Activated T-cell treated with anti-CD3 and anti-CD28 coated beads, Interleukin-2, amount 50 U/mL, for 24 hours (primary cell): Measurements from ENCODE around the gene SEC61A1.

ENCODE experiments used
- DNase-seq: peaks from one replicate; pipeline ENCODE4 v3.0.0-alpha.2; 2020
- H3K27ac Mint-ChIP-seq: 2 replicates; pipeline ENCODE4 v1.8.0; 2020; ENCODE audit warnings: mild to moderate bottlenecking, mixed read lengths
- H3K27me3 Mint-ChIP-seq: 2 replicates; pipeline ENCODE4 v1.8.0; 2020; ENCODE audit warnings: mixed read lengths
- H3K36me3 Mint-ChIP-seq: 2 replicates; pipeline ENCODE4 v1.8.0; 2020; ENCODE audit warnings: low read depth, mixed read lengths
- H3K4me1 Mint-ChIP-seq: 2 replicates; pipeline ENCODE4 v1.8.0; 2020; ENCODE audit warnings: low read depth, mixed read lengths
- H3K4me3 Mint-ChIP-seq: 2 replicates; pipeline ENCODE4 v1.8.0; 2020; ENCODE audit warnings: mild to moderate bottlenecking, moderate library complexity, mixed read lengths
- H3K9me3 Mint-ChIP-seq: 2 replicates; pipeline ENCODE4 v1.8.0; 2020; ENCODE audit warnings: mixed read lengths

The SEC61A1 gene

DNA sequence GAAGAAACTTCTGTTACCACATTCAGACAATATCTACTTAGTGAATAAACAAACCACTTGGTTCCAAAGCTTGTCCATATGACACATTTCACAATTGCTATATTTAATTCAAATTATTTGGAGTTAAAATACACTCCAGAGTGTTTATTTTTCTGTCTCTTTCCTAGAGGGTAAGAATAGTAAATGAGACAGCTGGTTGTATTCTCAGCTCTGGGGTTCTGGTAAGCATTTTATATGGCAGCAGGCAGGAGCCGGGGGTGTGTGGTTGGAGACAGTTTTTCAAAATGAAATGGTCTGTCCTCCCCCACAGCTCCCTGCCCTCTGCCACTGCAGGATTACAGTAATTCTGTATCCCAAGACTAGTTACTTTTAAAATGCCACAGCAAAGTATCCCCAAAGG lies 10.9 kb upstream of the SEC61A1 start:
- H3K4me3 Mint-ChIP-seq, result no peak overlapping the region
- no peaks in the 10 kb centered on the region for H3K9me3 Mint-ChIP-seq
- H3K27ac Mint-ChIP-seq, result no peak overlapping the region
- H3K36me3 Mint-ChIP-seq, result no peaks in the 10 kb centered on the region
- no peak for DNase-seq
- H3K4me1 Mint-ChIP-seq, result no peaks in the 10 kb centered on the region
- H3K27me3 Mint-ChIP-seq, result peaks cover 10% of the 10 kb centered on the region

- H3K36me3 Mint-ChIP-seq, result peaks cover 38% of the 10 kb centered on the region
- H3K4me3 Mint-ChIP-seq, result peak overlapping the region; percentile 93
- H3K4me1 Mint-ChIP-seq, result peaks cover 36% of the 10 kb centered on the region
- no peaks in the 10 kb centered on the region for H3K9me3 Mint-ChIP-seq
- no peak overlapping the region for H3K27ac Mint-ChIP-seq
- H3K27me3 Mint-ChIP-seq, result no peaks in the 10 kb centered on the region
- DNase-seq, result no peak
These were observed 1.6 kb upstream of the SEC61A1 start for GRCh38 chr3:128050597-128050996.

DNA sequence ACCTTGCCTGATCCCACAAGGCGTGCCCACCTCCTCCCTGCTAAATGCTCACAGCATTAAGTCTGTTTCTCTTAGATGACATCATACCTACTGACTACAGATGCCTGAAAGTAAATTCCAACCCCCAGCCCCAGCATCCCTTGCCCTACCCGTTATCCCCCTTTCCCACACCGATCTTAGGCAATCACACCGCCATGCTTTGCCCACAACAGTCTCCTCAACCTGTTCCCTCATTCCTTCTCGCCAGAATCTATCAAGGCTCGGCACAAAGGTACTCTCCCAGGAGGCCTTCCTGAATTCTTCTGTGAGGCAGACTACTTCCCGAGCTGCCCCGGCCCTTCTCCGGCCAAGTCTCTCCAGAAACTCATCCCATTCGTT lies 789 bp upstream of the SEC61A1 start:
- Mint-ChIP-seq H3K4me3 (peak overlapping the region; percentile 93), H3K4me1 (peaks cover 41% of the 10 kb centered on the region), H3K36me3 (peaks cover 46% of the 10 kb centered on the region), H3K27me3 (no peaks in the 10 kb centered on the region), H3K9me3 (no peaks in the 10 kb centered on the region), H3K27ac (peak overlapping the region; percentile 91)
- no peak for DNase-seq

- no peaks in the 10 kb centered on the region for H3K9me3 Mint-ChIP-seq
- H3K27me3 Mint-ChIP-seq, result no peaks in the 10 kb centered on the region
- DNase-seq, result no peak
- H3K27ac Mint-ChIP-seq, result peak overlapping the region; percentile 98
- peaks cover 58% of the 10 kb centered on the region for H3K36me3 Mint-ChIP-seq
- H3K4me3 Mint-ChIP-seq, result peak overlapping the region; percentile 93
- peaks cover 41% of the 10 kb centered on the region for H3K4me1 Mint-ChIP-seq
These were observed 536 bp downstream of the SEC61A1 start for GRCh38 chr3:128052595-128053351.

DNA sequence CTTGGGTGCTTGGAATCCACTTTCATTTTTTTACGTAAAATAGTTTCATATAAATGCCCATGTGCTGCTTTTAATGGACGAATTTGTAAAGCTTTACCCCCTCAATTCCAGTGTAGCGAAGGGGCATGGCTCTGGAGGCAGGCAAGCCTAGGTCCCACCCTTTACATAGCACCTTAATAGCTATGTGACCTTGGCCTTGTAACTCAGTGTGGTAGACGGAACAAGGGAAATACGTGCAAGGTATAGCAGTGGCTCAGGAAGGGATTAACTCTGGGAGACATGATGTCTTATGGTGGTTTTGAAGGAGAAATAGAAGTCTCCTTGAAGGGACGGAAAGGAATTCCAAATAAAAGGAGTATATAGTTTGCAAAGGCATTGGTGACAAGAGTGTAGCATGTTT lies 1.4 kb downstream of the SEC61A1 start:
- Mint-ChIP-seq H3K27me3 (no peaks in the 10 kb centered on the region), H3K9me3 (no peaks in the 10 kb centered on the region), H3K36me3 (peaks cover 62% of the 10 kb centered on the region), H3K27ac (peak overlapping the region; percentile 98), H3K4me1 (peaks cover 41% of the 10 kb centered on the region), H3K4me3 (peak overlapping the region; percentile 93)
- no peak for DNase-seq

- Mint-ChIP-seq H3K27ac (peak overlapping the region; percentile 98), H3K9me3 (no peaks in the 10 kb centered on the region), H3K4me3 (peak overlapping the region; percentile 93), H3K4me1 (peaks cover 41% of the 10 kb centered on the region), H3K27me3 (no peaks in the 10 kb centered on the region), H3K36me3 (peaks cover 70% of the 10 kb centered on the region)
- DNase-seq, result no peak
These were observed 2.1 kb downstream of the SEC61A1 start for GRCh38 chr3:128054367-128054766.

DNA sequence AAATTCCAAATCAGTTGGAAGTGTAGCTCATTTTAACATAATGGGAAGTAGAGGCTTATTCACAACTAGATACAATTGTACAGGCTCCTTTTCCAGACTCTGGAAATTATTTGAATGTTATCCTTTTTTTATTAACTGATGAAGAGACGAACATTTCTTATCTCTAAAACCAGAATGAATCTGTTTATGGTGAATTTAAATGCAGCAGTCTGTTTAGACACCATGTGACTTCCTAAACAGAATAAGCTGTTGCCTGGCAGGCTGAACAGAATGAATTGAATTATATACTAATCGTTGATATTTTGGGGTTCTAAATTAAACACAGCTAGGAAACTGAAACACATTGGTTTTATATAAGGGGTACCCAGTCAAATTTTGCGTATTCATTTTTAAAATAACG lies 4.0 kb downstream of the SEC61A1 start:
- DNase-seq, result no peak
- Mint-ChIP-seq H3K36me3 (peaks cover 89% of the 10 kb centered on the region), H3K27ac (peak overlapping the region; percentile 8), H3K27me3 (no peaks in the 10 kb centered on the region), H3K4me1 (peaks cover 42% of the 10 kb centered on the region), H3K9me3 (no peaks in the 10 kb centered on the region), H3K4me3 (no peak overlapping the region)

DNA sequence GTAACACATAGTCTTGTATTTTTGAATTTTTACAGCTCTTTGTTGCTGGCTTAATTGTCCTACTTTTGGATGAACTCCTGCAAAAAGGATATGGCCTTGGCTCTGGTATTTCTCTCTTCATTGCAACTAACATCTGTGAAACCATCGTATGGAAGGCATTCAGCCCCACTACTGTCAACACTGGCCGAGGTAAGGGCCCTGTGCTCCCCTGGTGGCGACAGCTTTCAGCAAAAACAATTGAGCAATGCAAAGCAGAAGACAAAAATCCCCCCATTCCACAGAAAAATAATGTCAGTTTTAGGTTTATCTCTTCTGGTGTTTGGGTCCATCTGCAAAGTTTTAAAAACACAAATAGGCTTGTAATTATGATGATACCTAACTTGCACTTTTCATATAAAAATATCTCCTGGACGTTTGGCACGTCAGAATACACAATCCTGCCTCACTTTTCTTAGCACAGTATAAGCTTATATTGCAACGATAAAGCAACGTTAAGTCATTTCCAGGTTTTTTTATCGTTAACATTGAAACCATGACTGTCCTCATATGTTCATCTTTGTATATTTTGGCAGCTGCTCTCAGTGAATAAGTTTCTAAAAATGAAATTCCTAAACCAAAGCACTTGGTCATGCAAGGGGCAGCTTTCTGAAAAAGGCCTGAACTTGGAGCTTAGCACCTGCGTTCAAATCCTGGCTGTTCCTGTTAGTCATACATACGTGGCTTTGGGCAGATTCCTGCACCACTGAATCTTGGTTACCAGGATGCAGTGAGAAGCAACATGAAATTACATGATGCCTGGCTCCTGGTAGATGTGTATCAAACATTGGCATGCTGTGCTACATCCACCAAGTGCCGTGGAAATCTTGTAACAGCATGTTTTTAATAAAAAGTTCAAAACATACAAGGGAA lies 8.5 kb downstream of the SEC61A1 start:
- DNase-seq, result no peak
- H3K27me3 Mint-ChIP-seq, result no peaks in the 10 kb centered on the region
- H3K4me1 Mint-ChIP-seq, result peaks cover 9% of the 10 kb centered on the region
- no peaks in the 10 kb centered on the region for H3K9me3 Mint-ChIP-seq
- no peak overlapping the region for H3K4me3 Mint-ChIP-seq
- H3K27ac Mint-ChIP-seq, result no peak overlapping the region
- H3K36me3 Mint-ChIP-seq, result peaks cover 94% of the 10 kb centered on the region

- Mint-ChIP-seq H3K4me3 (no peak overlapping the region), H3K9me3 (no peaks in the 10 kb centered on the region), H3K27me3 (no peaks in the 10 kb centered on the region), H3K36me3 (peaks cover 96% of the 10 kb centered on the region), H3K4me1 (peaks cover 5% of the 10 kb centered on the region), H3K27ac (peak overlapping the region; percentile 16)
- no peak for DNase-seq
These were observed 10.0 kb downstream of the SEC61A1 start for GRCh38 chr3:128062033-128062745.

DNA sequence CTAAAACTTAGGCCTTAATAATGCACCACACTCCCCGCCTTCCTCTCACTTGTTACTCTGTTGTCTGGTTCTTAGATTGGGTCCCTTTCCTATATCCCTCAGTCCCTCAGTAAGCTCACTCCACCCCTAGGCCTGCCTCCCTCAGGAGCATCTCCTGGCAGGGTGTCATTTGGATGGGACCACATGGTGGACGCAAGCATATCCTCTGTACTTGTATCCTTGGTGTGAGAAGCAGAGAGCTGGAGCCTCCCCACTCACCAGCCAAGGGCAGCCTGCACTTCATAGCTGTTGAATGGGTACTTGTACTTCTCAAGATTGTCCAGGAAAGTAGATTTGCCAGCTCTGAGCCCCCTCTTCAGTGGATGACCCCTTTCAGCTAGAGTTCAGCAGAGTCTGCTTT lies 11.6 kb downstream of the SEC61A1 start:
- Mint-ChIP-seq H3K9me3 (no peaks in the 10 kb centered on the region), H3K4me3 (no peak overlapping the region), H3K27ac (peak overlapping the region; percentile 16), H3K36me3 (peaks cover 100% of the 10 kb centered on the region), H3K27me3 (no peaks in the 10 kb centered on the region), H3K4me1 (peaks cover 5% of the 10 kb centered on the region)
- no peak for DNase-seq

GRCh38 chr3:128064962-128065361 lies 12.7 kb downstream of the SEC61A1 start:
- H3K27ac Mint-ChIP-seq, result peak overlapping the region; percentile 58
- H3K9me3 Mint-ChIP-seq, result no peaks in the 10 kb centered on the region
- H3K27me3 Mint-ChIP-seq, result no peaks in the 10 kb centered on the region
- DNase-seq, result no peak
- H3K36me3 Mint-ChIP-seq, result peaks cover 99% of the 10 kb centered on the region
- H3K4me3 Mint-ChIP-seq, result no peak overlapping the region
- peaks cover 2% of the 10 kb centered on the region for H3K4me1 Mint-ChIP-seq

- H3K4me1 Mint-ChIP-seq, result no peaks in the 10 kb centered on the region
- no peaks in the 10 kb centered on the region for H3K9me3 Mint-ChIP-seq
- H3K27ac Mint-ChIP-seq, result no peak overlapping the region
- DNase-seq, result no peak
- no peak overlapping the region for H3K4me3 Mint-ChIP-seq
- H3K36me3 Mint-ChIP-seq, result peaks cover 99% of the 10 kb centered on the region
- no peaks in the 10 kb centered on the region for H3K27me3 Mint-ChIP-seq
These were observed 13.9 kb downstream of the SEC61A1 start for GRCh38 chr3:128066114-128066513.

GRCh38 chr3:128066676-128067075 lies 14.4 kb downstream of the SEC61A1 start:
- no peak overlapping the region for H3K27ac Mint-ChIP-seq
- H3K4me3 Mint-ChIP-seq, result no peak overlapping the region
- H3K9me3 Mint-ChIP-seq, result no peaks in the 10 kb centered on the region
- H3K4me1 Mint-ChIP-seq, result no peaks in the 10 kb centered on the region
- no peaks in the 10 kb centered on the region for H3K27me3 Mint-ChIP-seq
- no peak for DNase-seq
- H3K36me3 Mint-ChIP-seq, result peaks cover 99% of the 10 kb centered on the region

DNA sequence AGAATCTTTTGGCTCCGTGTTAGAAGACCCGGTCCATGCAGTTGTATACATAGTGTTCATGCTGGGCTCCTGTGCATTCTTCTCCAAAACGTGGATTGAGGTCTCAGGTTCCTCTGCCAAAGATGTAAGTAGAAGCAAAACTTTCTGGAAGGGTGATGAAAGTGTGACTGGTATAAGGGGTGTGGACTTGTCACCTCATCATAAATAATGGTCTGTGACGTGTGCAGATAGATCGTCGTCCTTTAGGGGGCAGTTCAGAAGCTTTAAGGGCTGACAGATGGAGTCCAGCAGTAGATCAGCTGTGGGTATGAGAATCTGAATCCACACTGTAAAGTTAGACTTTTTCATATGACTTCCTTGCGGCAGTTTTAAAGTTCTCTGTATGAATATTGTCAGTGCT lies 15.3 kb downstream of the SEC61A1 start:
- Mint-ChIP-seq H3K36me3 (peaks cover 99% of the 10 kb centered on the region), H3K27ac (peak overlapping the region; percentile 4), H3K9me3 (no peaks in the 10 kb centered on the region), H3K4me3 (no peak overlapping the region), H3K4me1 (no peaks in the 10 kb centered on the region), H3K27me3 (no peaks in the 10 kb centered on the region)
- no peak for DNase-seq
